ENCODE results near the gene CDHR3.

The CDHR3 gene

DNA sequence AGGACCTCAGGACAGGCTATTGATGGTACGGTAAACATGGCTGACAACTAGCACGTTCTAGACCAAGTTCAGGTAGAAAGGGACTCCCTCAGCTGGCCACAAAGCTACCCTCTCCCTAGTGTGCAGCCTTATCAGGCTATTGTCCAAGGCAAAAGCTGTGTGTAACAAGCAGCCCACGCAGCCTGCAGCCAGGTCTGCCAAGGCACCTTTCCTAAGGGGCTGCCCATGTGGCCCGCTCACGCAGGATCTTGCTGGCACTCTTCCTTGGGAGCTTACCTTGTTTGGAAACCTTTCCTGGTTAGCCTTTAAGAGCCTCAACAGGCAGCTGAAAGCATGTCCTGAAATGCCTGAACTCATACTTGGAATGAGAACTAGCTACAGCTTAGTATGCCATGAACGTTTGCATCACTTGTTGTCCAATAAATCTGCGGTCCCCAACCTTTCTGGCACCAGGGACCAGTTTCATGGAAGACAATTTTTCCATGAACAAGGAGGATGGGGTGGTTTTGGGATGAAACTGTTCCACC, 97.4 kb downstream of the CDHR3 start:
- Histone ChIP-seq H3K36me3 (replicated peaks in 1 of 2; ENCODE audit: control insufficient read depth in 2 of 2, insufficient read depth in 2 of 2, low read length in 2 of 2) (no peaks in the 10 kb centered on the region), H2BK15ac (ENCODE audit: low read length) (peak overlapping the region; percentile 41), H3K4me3 (ENCODE audit: low read length in 2 of 2) (no peak overlapping the region), H3K23ac (ENCODE audit: low read depth, low read length, poor library complexity) (peak overlapping the region; percentile 20), H3K4me1 (ENCODE audit: control insufficient read depth in 2 of 2, insufficient read depth in 1 of 2, low read depth in 1 of 2, low read length in 2 of 2) (peaks cover 20 to 22% of the 10 kb centered on the region in 2 donors), H2BK5ac (ENCODE audit: low read length) (no peak overlapping the region), H3K9ac (ENCODE audit: low read depth, low read length, poor library complexity) (no peak overlapping the region), H3K79me1 (ENCODE audit: low read depth, low read length) (no peaks in the 10 kb centered on the region), H3K27me3 (ENCODE audit: control insufficient read depth in 3 of 3, insufficient read depth in 3 of 3, low read depth in 1 of 3, low read length in 3 of 3) (no peaks in the 10 kb centered on the region), H3K27ac (replicated peaks; ENCODE audit: low read length) (no peak overlapping the region), H3K9me3 (replicated peaks in 1 of 2; ENCODE audit: control insufficient read depth in 2 of 2, insufficient read depth in 1 of 2, low read depth in 1 of 2, low read length in 2 of 2) (peaks cover 3 to 16% of the 10 kb centered on the region in 2 donors), H4K91ac (ENCODE audit: low read depth, low read length, poor library complexity) (no peak overlapping the region), H2BK120ac (ENCODE audit: low read depth, low read length) (no peak overlapping the region), H2AK5ac (ENCODE audit: low read depth, low read length) (no peak overlapping the region), H2BK12ac (ENCODE audit: low read length) (no peak overlapping the region), H3K4me2 (ENCODE audit: insufficient read depth, low read length, poor library complexity, severe bottlenecking) (no peak overlapping the region), H3K4ac (ENCODE audit: low read length) (no peak overlapping the region), H2AFZ (ENCODE audit: low read length) (no peak overlapping the region), H3K18ac (ENCODE audit: low read length) (no peak overlapping the region), H3K14ac (ENCODE audit: low read length) (no peak overlapping the region), H4K8ac (ENCODE audit: low read depth, low read length) (no peak overlapping the region)
- DNase-seq (ENCODE audit: low spot score) = no peak
- no CpG with 5 or more reads among the region's 7 CpGs for WGBS, 2 donors (ENCODE audit: extremely low coverage in 2 of 2, insufficient read length in 2 of 2, insufficient replicate concordance in 1 of 2)

DNA sequence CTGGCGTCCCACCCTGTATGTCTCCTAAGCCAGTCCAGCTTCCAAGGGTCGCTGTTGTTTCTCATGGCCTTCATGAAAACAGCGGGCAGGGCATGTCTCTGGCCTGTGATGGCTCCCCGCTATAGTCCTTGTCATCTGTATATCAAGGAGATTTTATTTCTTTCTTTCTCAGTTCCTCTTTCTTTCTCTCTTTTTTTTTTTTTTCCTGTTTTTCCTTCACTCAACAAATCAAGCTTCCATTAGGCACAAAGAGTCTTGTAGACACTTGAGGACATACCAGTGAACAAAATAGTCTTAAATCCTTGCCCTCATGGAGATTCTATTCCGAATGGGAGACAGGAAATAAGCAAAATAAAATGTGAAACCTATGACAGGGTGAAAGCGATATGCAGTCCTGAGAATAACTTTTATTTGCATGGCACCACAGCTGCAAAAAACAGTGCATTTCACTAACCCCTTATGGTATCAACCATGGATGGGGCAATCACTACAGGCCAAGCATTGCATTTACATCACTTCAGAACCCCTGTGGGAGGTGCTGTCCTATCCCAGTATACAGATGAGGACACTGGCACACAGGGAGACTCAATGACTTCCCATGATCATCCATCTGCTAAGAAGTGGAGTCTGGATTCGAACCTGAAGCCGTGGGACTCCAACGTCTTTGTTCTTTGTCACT, 98.4 kb downstream of the CDHR3 start:
- Histone ChIP-seq H4K91ac (ENCODE audit: low read depth, low read length, poor library complexity) (no peak overlapping the region), H3K9me3 (replicated peaks in 1 of 2; ENCODE audit: control insufficient read depth in 2 of 2, insufficient read depth in 1 of 2, low read depth in 1 of 2, low read length in 2 of 2) (peaks cover 3 to 16% of the 10 kb centered on the region in 2 donors), H3K27me3 (ENCODE audit: control insufficient read depth in 3 of 3, insufficient read depth in 3 of 3, low read depth in 1 of 3, low read length in 3 of 3) (no peaks in the 10 kb centered on the region), H3K14ac (ENCODE audit: low read length) (no peak overlapping the region), H3K36me3 (replicated peaks in 1 of 2; ENCODE audit: control insufficient read depth in 2 of 2, insufficient read depth in 2 of 2, low read length in 2 of 2) (no peaks in the 10 kb centered on the region), H2BK120ac (ENCODE audit: low read depth, low read length) (no peak overlapping the region), H3K4me1 (ENCODE audit: control insufficient read depth in 2 of 2, insufficient read depth in 1 of 2, low read depth in 1 of 2, low read length in 2 of 2) (peaks cover 25 to 27% of the 10 kb centered on the region in 2 donors), H3K4me2 (ENCODE audit: insufficient read depth, low read length, poor library complexity, severe bottlenecking) (no peak overlapping the region), H3K4ac (ENCODE audit: low read length) (no peak overlapping the region), H3K79me1 (ENCODE audit: low read depth, low read length) (no peaks in the 10 kb centered on the region), H2BK12ac (ENCODE audit: low read length) (peak overlapping the region; percentile 33), H3K4me3 (ENCODE audit: low read length in 2 of 2) (no peak overlapping the region), H3K18ac (ENCODE audit: low read length) (peak overlapping the region; percentile 40), H2AFZ (ENCODE audit: low read length) (no peak overlapping the region), H3K27ac (replicated peaks; ENCODE audit: low read length) (no peak overlapping the region), H3K23ac (ENCODE audit: low read depth, low read length, poor library complexity) (peak overlapping the region; percentile 58), H2AK5ac (ENCODE audit: low read depth, low read length) (no peak overlapping the region), H2BK5ac (ENCODE audit: low read length) (peak overlapping the region; percentile 35), H4K8ac (ENCODE audit: low read depth, low read length) (no peak overlapping the region), H2BK15ac (ENCODE audit: low read length) (no peak overlapping the region), H3K9ac (ENCODE audit: low read depth, low read length, poor library complexity) (no peak overlapping the region)
- WGBS, 2 donors (ENCODE audit: extremely low coverage in 2 of 2, insufficient read length in 2 of 2, insufficient replicate concordance in 1 of 2) = no CpG with 5 or more reads among the region's 9 CpGs
- no peak for DNase-seq (ENCODE audit: low spot score)

DNA sequence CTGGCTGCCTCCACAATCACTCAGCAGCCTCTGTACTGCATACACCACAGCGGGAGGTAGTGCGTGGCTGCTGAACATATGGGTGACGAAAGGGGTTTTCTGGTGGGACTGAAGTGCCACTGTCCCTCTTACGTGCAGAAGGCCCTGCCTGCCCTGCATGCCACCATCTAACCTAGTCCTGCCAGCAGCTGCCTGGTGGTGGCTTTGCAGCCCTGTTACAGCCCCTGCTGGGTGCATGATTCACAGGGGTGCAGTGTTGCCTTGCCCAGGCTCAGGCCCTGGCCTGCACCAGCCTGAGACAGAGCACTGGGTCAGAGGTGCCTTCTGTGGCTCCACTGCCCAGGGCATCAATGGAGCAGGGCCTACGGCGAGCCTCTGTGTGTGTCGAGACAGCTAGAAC, 98.9 kb downstream of the CDHR3 start:
- Histone ChIP-seq H4K8ac (ENCODE audit: low read depth, low read length) (no peak overlapping the region), H3K18ac (ENCODE audit: low read length) (peak overlapping the region; percentile 81), H3K27me3 (ENCODE audit: control insufficient read depth in 3 of 3, insufficient read depth in 3 of 3, low read depth in 1 of 3, low read length in 3 of 3) (peaks cover 0 to 5% (median 0%) of the 10 kb centered on the region in 3 experiments), H4K91ac (ENCODE audit: low read depth, low read length, poor library complexity) (no peak overlapping the region), H3K4me2 (ENCODE audit: insufficient read depth, low read length, poor library complexity, severe bottlenecking) (no peak overlapping the region), H3K79me1 (ENCODE audit: low read depth, low read length) (no peaks in the 10 kb centered on the region), H3K4me1 (ENCODE audit: control insufficient read depth in 2 of 2, insufficient read depth in 1 of 2, low read depth in 1 of 2, low read length in 2 of 2) (peaks cover 25 to 27% of the 10 kb centered on the region in 2 donors), H3K14ac (ENCODE audit: low read length) (no peak overlapping the region), H3K4me3 (ENCODE audit: low read length in 2 of 2) (no peak overlapping the region), H2BK5ac (ENCODE audit: low read length) (peak overlapping the region; percentile 35), H3K4ac (ENCODE audit: low read length) (peak overlapping the region; percentile 10), H3K27ac (replicated peaks; ENCODE audit: low read length) (no peak overlapping the region), H3K9ac (ENCODE audit: low read depth, low read length, poor library complexity) (peak overlapping the region; percentile 15), H2BK12ac (ENCODE audit: low read length) (peak overlapping the region; percentile 33), H2BK120ac (ENCODE audit: low read depth, low read length) (no peak overlapping the region), H2AFZ (ENCODE audit: low read length) (peak overlapping the region; percentile 62), H3K36me3 (replicated peaks in 1 of 2; ENCODE audit: control insufficient read depth in 2 of 2, insufficient read depth in 2 of 2, low read length in 2 of 2) (no peaks in the 10 kb centered on the region), H3K23ac (ENCODE audit: low read depth, low read length, poor library complexity) (no peak overlapping the region), H3K9me3 (replicated peaks in 1 of 2; ENCODE audit: control insufficient read depth in 2 of 2, insufficient read depth in 1 of 2, low read depth in 1 of 2, low read length in 2 of 2) (peaks cover 3 to 16% of the 10 kb centered on the region in 2 donors), H2BK15ac (ENCODE audit: low read length) (peak overlapping the region; percentile 56), H2AK5ac (ENCODE audit: low read depth, low read length) (peak overlapping the region; percentile 21)
- DNase-seq (ENCODE audit: low spot score) = no peak
- WGBS, 2 donors (ENCODE audit: extremely low coverage in 2 of 2, insufficient read length in 2 of 2, insufficient replicate concordance in 1 of 2) = no CpG with 5 or more reads among the region's 7 CpGs

DNA sequence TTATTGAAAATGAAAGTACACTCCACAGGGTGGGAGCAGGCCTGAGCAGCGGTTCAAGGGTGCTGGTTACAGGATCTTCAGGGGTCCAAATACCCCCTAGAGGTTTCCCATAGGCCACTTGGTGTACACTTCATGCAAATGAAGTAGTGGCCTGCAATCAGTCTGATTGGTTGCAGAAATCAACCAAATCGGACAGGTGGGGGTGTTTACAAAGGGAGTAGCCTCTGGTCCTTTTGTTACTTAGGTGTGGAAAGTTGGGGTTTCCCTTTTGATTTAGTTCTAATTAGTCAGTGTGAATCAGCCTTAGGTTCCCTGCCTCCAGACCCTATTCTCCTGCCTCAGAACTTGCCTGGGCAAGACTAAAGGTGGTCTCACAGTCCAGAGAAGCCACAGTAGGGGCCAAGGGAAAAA, 99.5 kb downstream of the CDHR3 start:
- Histone ChIP-seq H4K91ac (ENCODE audit: low read depth, low read length, poor library complexity) (no peak overlapping the region), H3K4ac (ENCODE audit: low read length) (no peak overlapping the region), H3K36me3 (replicated peaks in 1 of 2; ENCODE audit: control insufficient read depth in 2 of 2, insufficient read depth in 2 of 2, low read length in 2 of 2) (no peaks in the 10 kb centered on the region), H3K9ac (ENCODE audit: low read depth, low read length, poor library complexity) (no peak overlapping the region), H3K4me3 (ENCODE audit: low read length in 2 of 2) (no peak overlapping the region), H4K8ac (ENCODE audit: low read depth, low read length) (no peak overlapping the region), H2BK120ac (ENCODE audit: low read depth, low read length) (no peak overlapping the region), H3K4me2 (ENCODE audit: insufficient read depth, low read length, poor library complexity, severe bottlenecking) (no peak overlapping the region), H3K9me3 (replicated peaks in 1 of 2; ENCODE audit: control insufficient read depth in 2 of 2, insufficient read depth in 1 of 2, low read depth in 1 of 2, low read length in 2 of 2) (peaks cover 3 to 16% of the 10 kb centered on the region in 2 donors), H2BK15ac (ENCODE audit: low read length) (no peak overlapping the region), H3K4me1 (ENCODE audit: control insufficient read depth in 2 of 2, insufficient read depth in 1 of 2, low read depth in 1 of 2, low read length in 2 of 2) (peaks cover 25 to 27% of the 10 kb centered on the region in 2 donors), H3K79me1 (ENCODE audit: low read depth, low read length) (no peaks in the 10 kb centered on the region), H3K27ac (replicated peaks; ENCODE audit: low read length) (no peak overlapping the region), H3K27me3 (ENCODE audit: control insufficient read depth in 3 of 3, insufficient read depth in 3 of 3, low read depth in 1 of 3, low read length in 3 of 3) (peaks cover 0 to 8% (median 0%) of the 10 kb centered on the region in 3 experiments), H2AFZ (ENCODE audit: low read length) (peak overlapping the region; percentile 62), H2BK5ac (ENCODE audit: low read length) (peak overlapping the region; percentile 35), H2BK12ac (ENCODE audit: low read length) (no peak overlapping the region), H3K23ac (ENCODE audit: low read depth, low read length, poor library complexity) (no peak overlapping the region), H3K14ac (ENCODE audit: low read length) (no peak overlapping the region), H2AK5ac (ENCODE audit: low read depth, low read length) (no peak overlapping the region), H3K18ac (ENCODE audit: low read length) (no peak overlapping the region)
- no peak for DNase-seq (ENCODE audit: low spot score)
- no CpG with 5 or more reads among the region's 2 CpGs for WGBS, 2 donors (ENCODE audit: extremely low coverage in 2 of 2, insufficient read length in 2 of 2, insufficient replicate concordance in 1 of 2)
